HCT116 (cell line): ENCODE measurements around the gene PRKAR2A. TPM values are rescaled to one million over a fixed set of nuclear protein-coding genes. Genes with fewer than 3 reads are reported as not detected.

ENCODE experiments used
- ATAC-seq: fragments of 200-7000 bp; cut with Tn5 transposase; 2 replicates; pipeline ENCODE4 v1.9.1; 2020; ENCODE audit warnings: mild to moderate bottlenecking, moderate library complexity
- BruUV-seq: library from RNA; stranded (reverse); fragments of 400-500 nt; replicated peaks from 2 replicates; lab custom pipeline; 2021; lab: Mats Ljungman, UMichigan
- CTCF ChIA-PET: fragments of 300-600 bp; sonication (Branson Sonifier 250); formaldehyde crosslinking; loops from one replicate; lab custom pipeline; 2021; ENCODE audit warnings: antibody characterized with exemption; lab: Charles Lee
- POLR2A ChIA-PET: fragments of 300-600, 350-600 bp; sonication (Branson Sonifier 250); formaldehyde crosslinking; loops from one replicate; lab custom pipeline; 2021; ENCODE audit warnings: antibody characterized with exemption; lab: Charles Lee
- RAD21 ChIA-PET, 2 experiments: fragments of 300-600 bp; sonication (Branson Sonifier 250); formaldehyde crosslinking; loops; one replicate each; lab custom pipeline; 2023; ENCODE audit warnings: low total read pairs in 2 of 2; ENCODE audit not compliant: uncharacterized antibody in 2 of 2, unreplicated experiment in 2 of 2, low non-redundant PET in 1 of 2; lab: Charles Lee
- DNase-seq: peaks from one replicate; pipeline ENCODE4 v3.0.0-alpha.2; 2010; ENCODE audit warnings: low read depth, low spot score
- H2AFZ ChIP-seq: fragments of 200-600 bp; shearing (Covaris generic), sonication (generic); 2 replicates; pipeline ENCODE4 v1.6.1; 2017; ENCODE audit warnings: low read depth, mixed run types, mixed read lengths, antibody characterized with exemption, low read length; ENCODE audit not compliant: poor library complexity, severe bottlenecking
- H3K27ac ChIP-seq: 2 replicates; pipeline ENCODE4 v1.5.1; 2012; ENCODE audit warnings: low read depth, low read length
- H3K27me3 ChIP-seq: fragments of 200-600 bp; sonication (generic); 2 replicates; pipeline ENCODE4 v1.6.1; 2016; ENCODE audit warnings: mixed run types, low read length, mixed read lengths; ENCODE audit not compliant: insufficient read depth
- H3K36me3 ChIP-seq, 2 experiments: fragments of 200-500 bp in 1 of 2; fragments of 200-600 bp in 1 of 2; sonication (Bioruptor generic) in 1 of 2; sonication (generic) in 1 of 2; 2 replicates each; pipeline versions ENCODE4 v1.5.1 to v1.6.1; 2014 to 2016; ENCODE audit warnings: low read length in 2 of 2, inconsistent platforms in 1 of 2, mixed read lengths in 1 of 2, mixed run types in 1 of 2; ENCODE audit not compliant: insufficient read depth in 2 of 2, control insufficient read depth in 1 of 2
- H3K4me1 ChIP-seq, 2 experiments: fragments of 200-600 bp in 1 of 2; sonication (generic) in 1 of 2; 2 replicates each; pipeline versions ENCODE4 v1.5.1 to v1.6.1; 2012 to 2017; ENCODE audit warnings: low read length in 2 of 2, inconsistent platforms in 1 of 2, mild to moderate bottlenecking in 1 of 2, mixed read lengths in 1 of 2, mixed run types in 1 of 2, moderate library complexity in 1 of 2; ENCODE audit not compliant: insufficient read depth in 2 of 2, control insufficient read depth in 1 of 2
- H3K4me2 ChIP-seq: fragments of 200-600 bp; sonication (generic); 2 replicates; pipeline ENCODE4 v1.6.1; 2017; ENCODE audit warnings: mixed run types, low read length, mixed read lengths
- H3K4me3 ChIP-seq, 2 experiments: fragments of 200-600 bp in 1 of 2; sonication (generic) in 1 of 2; replicated peaks in 1 of 2; 2 replicates each; pipeline ENCODE4 v1.5.1; 2011 to 2016; ENCODE audit warnings: low read length in 2 of 2, control low read depth in 1 of 2, low read depth in 1 of 2, mild to moderate bottlenecking in 1 of 2, mixed read lengths in 1 of 2, mixed run types in 1 of 2
- H3K79me2 ChIP-seq: fragments of 200-600 bp; sonication (generic); 2 replicates; pipeline ENCODE4 v1.6.1; 2017; ENCODE audit warnings: mild to moderate bottlenecking, mixed run types, low read length, moderate library complexity, mixed read lengths; ENCODE audit not compliant: insufficient read depth
- H3K9ac ChIP-seq: fragments of 200-600 bp; sonication (generic); 2 replicates; pipeline ENCODE4 v1.6.1; 2016; ENCODE audit warnings: low read length, mixed read lengths
- H3K9me2 ChIP-seq: fragments of 200-600 bp; sonication (generic), shearing (Covaris generic); 2 replicates; pipeline ENCODE4 v1.6.1; 2017; ENCODE audit warnings: mixed run types, mild to moderate bottlenecking, moderate library complexity; ENCODE audit not compliant: insufficient read depth
- H3K9me3 ChIP-seq, 2 experiments: fragments of 200-500 bp in 1 of 2; fragments of 200-600 bp in 1 of 2; sonication (Bioruptor generic) in 1 of 2; sonication (generic) in 1 of 2; 2 replicates each; pipeline ENCODE4 v1.6.1; 2014 to 2017; ENCODE audit warnings: low read length in 2 of 2, mixed read lengths in 2 of 2, inconsistent platforms in 1 of 2, low read depth in 1 of 2, mild to moderate bottlenecking in 1 of 2, mixed run types in 1 of 2, moderate library complexity in 1 of 2; ENCODE audit not compliant: control insufficient read depth in 1 of 2, insufficient read depth in 1 of 2
- H4K20me1 ChIP-seq: fragments of 200-600 bp; sonication (generic), shearing (Covaris generic); 2 replicates; pipeline ENCODE4 v1.6.1; 2017; ENCODE audit warnings: mixed run types, mild to moderate bottlenecking, moderate library complexity; ENCODE audit not compliant: insufficient read depth
- CBX3 ChIP-seq: IDR thresholded peaks from 2 replicates; pipeline ENCODE4 v1.6.1; 2012; ENCODE audit warnings: low read depth
- EGR1 ChIP-seq: IDR thresholded peaks from 2 replicates; pipeline ENCODE4 v1.6.1; 2012; ENCODE audit warnings: low read depth
- ELF1 ChIP-seq: IDR thresholded peaks from 2 replicates; pipeline ENCODE4 v1.6.1; 2012; ENCODE audit warnings: low read depth, borderline replicate concordance
- EZH2phosphoT487 ChIP-seq: fragments of 200-600 bp; IDR thresholded peaks from 2 replicates; pipeline ENCODE4 v1.6.1; 2018; ENCODE audit warnings: antibody characterized with exemption, borderline replicate concordance
- FOSL1 ChIP-seq: IDR thresholded peaks from 2 replicates; pipeline ENCODE4 v1.6.1; 2012; ENCODE audit warnings: low read depth
- JUND ChIP-seq: IDR thresholded peaks from 2 replicates; pipeline ENCODE4 v1.6.1; 2012
- POLR2AphosphoS5 ChIP-seq: IDR thresholded peaks from 2 replicates; pipeline ENCODE4 v1.6.1; 2011; ENCODE audit warnings: mild to moderate bottlenecking, low read depth, low read length, moderate library complexity
- RAD21 ChIP-seq: IDR thresholded peaks from 2 replicates; pipeline ENCODE4 v1.6.1; 2012; ENCODE audit warnings: low read depth, mild to moderate bottlenecking
- SIN3A ChIP-seq: IDR thresholded peaks from 2 replicates; pipeline ENCODE4 v1.6.1; 2012; ENCODE audit warnings: low read depth
- SP1 ChIP-seq: IDR thresholded peaks from 2 replicates; pipeline ENCODE4 v1.6.1; 2012; ENCODE audit warnings: low read depth
- SRF ChIP-seq: IDR thresholded peaks from 2 replicates; pipeline ENCODE4 v1.6.1; 2012; ENCODE audit warnings: low read depth
- YY1 ChIP-seq: IDR thresholded peaks from 2 replicates; pipeline ENCODE4 v1.6.1; 2011; ENCODE audit warnings: low read length, low read depth, moderate library complexity, mild to moderate bottlenecking; ENCODE audit not compliant: insufficient replicate concordance; ENCODE audit errors: extremely low read depth
- ZNF274 ChIP-seq: fragments of 200-500 bp; sonication (Bioruptor generic); IDR thresholded peaks from 2 replicates; pipeline ENCODE4 v1.6.1; 2014; ENCODE audit warnings: mild to moderate bottlenecking, low read depth, low read length, inconsistent platforms
- intact Hi-C: fragments of 100-400 bp; cut with micrococcal nuclease; formaldehyde crosslinking; loops from 2 replicates; pipeline ENCODE4 v1.10.0; 2022
- total RNA-seq: library from RNA; stranded (reverse); gene quantifications from one replicate; pipeline ENCODE4 v1.2.1, GENCODE V29; 2021; ENCODE audit not compliant: unreplicated experiment
- TF ChIP-seq, protein P1 (sequence below): IDR thresholded peaks from 2 replicates; pipeline ENCODE4 v1.6.1; 2012; ENCODE audit warnings: low read depth
- TF ChIP-seq, protein P2 (sequence below): IDR thresholded peaks from 2 replicates; pipeline ENCODE4 v1.6.1; 2011; ENCODE audit warnings: mild to moderate bottlenecking, low read length, moderate library complexity; ENCODE audit not compliant: insufficient replicate concordance; ENCODE audit errors: extremely low read depth
- TF ChIP-seq, protein P3 (sequence below), 3 experiments: fragments of 200-600 bp in 1 of 3; sonication (generic) in 1 of 3; IDR thresholded peaks in 2 of 3; conservative IDR thresholded peaks in 1 of 3; 2 replicates each; pipeline ENCODE4 v1.5.1; 2012 to 2017; ENCODE audit warnings: low read depth in 2 of 3, low read length in 2 of 3, antibody characterized with exemption in 1 of 3, borderline replicate concordance in 1 of 3, control low read depth in 1 of 3, mild to moderate bottlenecking in 1 of 3, mixed read lengths in 1 of 3, mixed run types in 1 of 3, moderate library complexity in 1 of 3; ENCODE audit not compliant: insufficient read depth in 1 of 3
- TF ChIP-seq, protein P4 (sequence below): IDR thresholded peaks from 2 replicates; pipeline ENCODE4 v1.6.1; 2012
- TF ChIP-seq, protein P5 (sequence below): IDR thresholded peaks from 2 replicates; pipeline ENCODE4 v1.6.1; 2012

Gene PRKAR2A
- total RNA-seq, 1 experiment from 2014 or later = 63.3 TPM

- POLR2A ChIA-PET = no interaction called here
- no peak overlapping the region for H3K4me2 ChIP-seq
- BruUV-seq = no TSS peak
- peaks cover 0 to 3% of the 10 kb centered on the region in 2 experiments; a peak in 1 of 4 replicates for H3K36me3 ChIP-seq
- RAD21 ChIA-PET = no interaction called here
- no peaks in the 10 kb centered on the region for H3K79me2 ChIP-seq
- no peaks in the 10 kb centered on the region for H4K20me1 ChIP-seq
- intact Hi-C loops = no loop called here
- no peak overlapping the region for H3K4me3 ChIP-seq
- no peak overlapping the region for H3K9ac ChIP-seq
- ATAC-seq (no peak), DNase-seq (no peak)
- TF ChIP-seq, protein P1, sequence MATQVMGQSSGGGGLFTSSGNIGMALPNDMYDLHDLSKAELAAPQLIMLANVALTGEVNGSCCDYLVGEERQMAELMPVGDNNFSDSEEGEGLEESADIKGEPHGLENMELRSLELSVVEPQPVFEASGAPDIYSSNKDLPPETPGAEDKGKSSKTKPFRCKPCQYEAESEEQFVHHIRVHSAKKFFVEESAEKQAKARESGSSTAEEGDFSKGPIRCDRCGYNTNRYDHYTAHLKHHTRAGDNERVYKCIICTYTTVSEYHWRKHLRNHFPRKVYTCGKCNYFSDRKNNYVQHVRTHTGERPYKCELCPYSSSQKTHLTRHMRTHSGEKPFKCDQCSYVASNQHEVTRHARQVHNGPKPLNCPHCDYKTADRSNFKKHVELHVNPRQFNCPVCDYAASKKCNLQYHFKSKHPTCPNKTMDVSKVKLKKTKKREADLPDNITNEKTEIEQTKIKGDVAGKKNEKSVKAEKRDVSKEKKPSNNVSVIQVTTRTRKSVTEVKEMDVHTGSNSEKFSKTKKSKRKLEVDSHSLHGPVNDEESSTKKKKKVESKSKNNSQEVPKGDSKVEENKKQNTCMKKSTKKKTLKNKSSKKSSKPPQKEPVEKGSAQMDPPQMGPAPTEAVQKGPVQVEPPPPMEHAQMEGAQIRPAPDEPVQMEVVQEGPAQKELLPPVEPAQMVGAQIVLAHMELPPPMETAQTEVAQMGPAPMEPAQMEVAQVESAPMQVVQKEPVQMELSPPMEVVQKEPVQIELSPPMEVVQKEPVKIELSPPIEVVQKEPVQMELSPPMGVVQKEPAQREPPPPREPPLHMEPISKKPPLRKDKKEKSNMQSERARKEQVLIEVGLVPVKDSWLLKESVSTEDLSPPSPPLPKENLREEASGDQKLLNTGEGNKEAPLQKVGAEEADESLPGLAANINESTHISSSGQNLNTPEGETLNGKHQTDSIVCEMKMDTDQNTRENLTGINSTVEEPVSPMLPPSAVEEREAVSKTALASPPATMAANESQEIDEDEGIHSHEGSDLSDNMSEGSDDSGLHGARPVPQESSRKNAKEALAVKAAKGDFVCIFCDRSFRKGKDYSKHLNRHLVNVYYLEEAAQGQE = no peak
- no peak for TF ChIP-seq ZNF274
- no peak for TF ChIP-seq SRF
- TF ChIP-seq CBX3 = no peak
- TF ChIP-seq EGR1 = no peak
- TF ChIP-seq EZH2phosphoT487 = no peak
- no peak for TF ChIP-seq FOSL1
- TF ChIP-seq JUND = no peak
- TF ChIP-seq, protein P2, sequence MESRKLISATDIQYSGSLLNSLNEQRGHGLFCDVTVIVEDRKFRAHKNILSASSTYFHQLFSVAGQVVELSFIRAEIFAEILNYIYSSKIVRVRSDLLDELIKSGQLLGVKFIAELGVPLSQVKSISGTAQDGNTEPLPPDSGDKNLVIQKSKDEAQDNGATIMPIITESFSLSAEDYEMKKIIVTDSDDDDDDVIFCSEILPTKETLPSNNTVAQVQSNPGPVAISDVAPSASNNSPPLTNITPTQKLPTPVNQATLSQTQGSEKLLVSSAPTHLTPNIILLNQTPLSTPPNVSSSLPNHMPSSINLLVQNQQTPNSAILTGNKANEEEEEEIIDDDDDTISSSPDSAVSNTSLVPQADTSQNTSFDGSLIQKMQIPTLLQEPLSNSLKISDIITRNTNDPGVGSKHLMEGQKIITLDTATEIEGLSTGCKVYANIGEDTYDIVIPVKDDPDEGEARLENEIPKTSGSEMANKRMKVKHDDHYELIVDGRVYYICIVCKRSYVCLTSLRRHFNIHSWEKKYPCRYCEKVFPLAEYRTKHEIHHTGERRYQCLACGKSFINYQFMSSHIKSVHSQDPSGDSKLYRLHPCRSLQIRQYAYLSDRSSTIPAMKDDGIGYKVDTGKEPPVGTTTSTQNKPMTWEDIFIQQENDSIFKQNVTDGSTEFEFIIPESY = no peak
- no peak for TF ChIP-seq POLR2AphosphoS5
- TF ChIP-seq, protein P3, sequence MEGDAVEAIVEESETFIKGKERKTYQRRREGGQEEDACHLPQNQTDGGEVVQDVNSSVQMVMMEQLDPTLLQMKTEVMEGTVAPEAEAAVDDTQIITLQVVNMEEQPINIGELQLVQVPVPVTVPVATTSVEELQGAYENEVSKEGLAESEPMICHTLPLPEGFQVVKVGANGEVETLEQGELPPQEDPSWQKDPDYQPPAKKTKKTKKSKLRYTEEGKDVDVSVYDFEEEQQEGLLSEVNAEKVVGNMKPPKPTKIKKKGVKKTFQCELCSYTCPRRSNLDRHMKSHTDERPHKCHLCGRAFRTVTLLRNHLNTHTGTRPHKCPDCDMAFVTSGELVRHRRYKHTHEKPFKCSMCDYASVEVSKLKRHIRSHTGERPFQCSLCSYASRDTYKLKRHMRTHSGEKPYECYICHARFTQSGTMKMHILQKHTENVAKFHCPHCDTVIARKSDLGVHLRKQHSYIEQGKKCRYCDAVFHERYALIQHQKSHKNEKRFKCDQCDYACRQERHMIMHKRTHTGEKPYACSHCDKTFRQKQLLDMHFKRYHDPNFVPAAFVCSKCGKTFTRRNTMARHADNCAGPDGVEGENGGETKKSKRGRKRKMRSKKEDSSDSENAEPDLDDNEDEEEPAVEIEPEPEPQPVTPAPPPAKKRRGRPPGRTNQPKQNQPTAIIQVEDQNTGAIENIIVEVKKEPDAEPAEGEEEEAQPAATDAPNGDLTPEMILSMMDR (IDR thresholded peaks at IDR 0.05 in 2 of 3, conservative IDR thresholded peaks at IDR 0.05 in 1 of 3; ENCODE audit: borderline replicate concordance in 1 of 3, insufficient read depth in 1 of 3, low read depth in 2 of 3, low read length in 2 of 3) = no peak
- TF ChIP-seq ELF1 = no peak
- TF ChIP-seq YY1 = no peak
- TF ChIP-seq SP1 = no peak
- TF ChIP-seq RAD21 = no peak
- TF ChIP-seq SIN3A = no peak
- TF ChIP-seq, protein P4, sequence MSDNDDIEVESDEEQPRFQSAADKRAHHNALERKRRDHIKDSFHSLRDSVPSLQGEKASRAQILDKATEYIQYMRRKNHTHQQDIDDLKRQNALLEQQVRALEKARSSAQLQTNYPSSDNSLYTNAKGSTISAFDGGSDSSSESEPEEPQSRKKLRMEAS = no peak
- TF ChIP-seq, protein P5, sequence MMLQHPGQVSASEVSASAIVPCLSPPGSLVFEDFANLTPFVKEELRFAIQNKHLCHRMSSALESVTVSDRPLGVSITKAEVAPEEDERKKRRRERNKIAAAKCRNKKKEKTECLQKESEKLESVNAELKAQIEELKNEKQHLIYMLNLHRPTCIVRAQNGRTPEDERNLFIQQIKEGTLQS = no peak
- no peaks in the 10 kb centered on the region for H3K4me1 ChIP-seq
- no peak overlapping the region for H2AFZ ChIP-seq
- CTCF ChIA-PET = no interaction called here
- no peaks in the 10 kb centered on the region for H3K27me3 ChIP-seq
- H3K27ac ChIP-seq = no peak overlapping the region
- H3K9me2 ChIP-seq = no peaks in the 10 kb centered on the region
- H3K9me3 ChIP-seq = no peaks in the 10 kb centered on the region
Observed at GRCh38 chr3:48784426-48785120, 63.1 kb downstream of the PRKAR2A start.
